Stimulated activated naive CD8-positive, alpha-beta T cell treated with anti-CD3 and anti-CD28 coated beads, Interleukin-15, Interleukin-2, amounts not matched to agents 100 ng/mL and 50 ng/mL, for 24 hours (primary cell): ENCODE results near the gene PSMD1.

Source experiments
- H3K27ac Mint-ChIP-seq: one replicate; pipeline ENCODE4 v1.8.0; 2021; ENCODE audit warnings: mild to moderate bottlenecking, mixed read lengths
- H3K27me3 Mint-ChIP-seq: one replicate; pipeline ENCODE4 v1.8.0; 2021; ENCODE audit warnings: mixed read lengths
- H3K36me3 Mint-ChIP-seq: one replicate; pipeline ENCODE4 v1.8.0; 2021; ENCODE audit warnings: low read depth, mixed read lengths
- H3K4me1 Mint-ChIP-seq: one replicate; pipeline ENCODE4 v1.8.0; 2021; ENCODE audit warnings: low read depth, mixed read lengths
- H3K4me3 Mint-ChIP-seq: one replicate; pipeline ENCODE4 v1.8.0; 2021; ENCODE audit warnings: mild to moderate bottlenecking, mixed read lengths
- H3K9me3 Mint-ChIP-seq: one replicate; pipeline ENCODE4 v1.8.0; 2021; ENCODE audit warnings: mixed read lengths

PSMD1 gene

DNA sequence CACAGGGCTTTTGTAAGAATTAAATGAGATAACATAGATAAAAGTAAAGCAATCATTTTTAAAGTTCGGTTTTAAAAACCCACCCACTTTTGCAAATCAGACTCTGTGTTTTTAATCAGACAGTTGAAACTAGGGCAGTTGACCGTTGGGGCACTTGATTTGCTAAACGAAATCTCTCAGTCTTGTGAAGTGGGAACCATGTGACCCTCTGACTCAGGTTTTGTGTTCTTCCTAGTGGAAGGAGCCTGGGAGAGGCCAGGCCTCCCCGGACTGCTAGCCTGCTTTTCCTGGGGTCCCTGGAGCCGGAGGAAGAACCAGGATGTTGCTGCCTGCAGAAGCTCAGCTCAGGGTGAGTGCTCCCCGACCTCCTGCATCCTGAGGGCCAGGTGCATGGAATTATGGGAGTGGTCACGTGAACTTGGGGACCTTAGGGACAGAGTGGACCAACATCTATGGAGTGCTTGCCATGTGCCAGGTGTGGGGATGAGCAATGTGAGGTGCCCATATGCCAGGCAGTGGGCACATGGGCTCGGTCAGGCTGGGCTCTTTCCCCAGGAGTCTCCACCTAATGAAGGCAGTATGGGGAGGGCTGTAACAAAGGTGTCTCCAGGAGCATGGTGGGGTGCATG lies 15.5 kb upstream of the PSMD1 start:
- H3K4me1 Mint-ChIP-seq, result peaks cover 3% of the 10 kb centered on the region
- no peaks in the 10 kb centered on the region for H3K36me3 Mint-ChIP-seq
- no peaks in the 10 kb centered on the region for H3K9me3 Mint-ChIP-seq
- no peak overlapping the region for H3K27ac Mint-ChIP-seq
- H3K4me3 Mint-ChIP-seq, result no peak overlapping the region
- H3K27me3 Mint-ChIP-seq, result peaks cover 55% of the 10 kb centered on the region

DNA sequence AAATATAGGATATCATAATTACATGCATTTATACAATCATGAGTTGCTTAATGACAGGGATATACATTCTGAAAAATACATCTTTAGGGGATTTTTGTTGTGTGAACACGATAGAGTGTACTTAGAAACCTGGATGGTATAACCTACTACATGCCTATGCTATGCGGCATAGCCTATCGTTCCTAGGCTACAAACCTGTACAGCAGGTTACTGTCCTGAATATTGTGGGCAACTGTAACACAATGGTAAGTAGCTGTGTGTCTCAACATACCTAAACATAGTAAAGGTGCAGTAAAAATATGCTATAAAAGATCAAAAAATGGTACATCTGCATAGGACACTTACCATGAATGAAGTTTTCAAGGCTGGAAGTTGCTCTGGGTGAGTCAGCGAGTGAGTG lies 12.9 kb upstream of the PSMD1 start:
- Mint-ChIP-seq H3K9me3 (no peaks in the 10 kb centered on the region), H3K4me1 (no peaks in the 10 kb centered on the region), H3K4me3 (no peak overlapping the region), H3K27ac (no peak overlapping the region), H3K36me3 (no peaks in the 10 kb centered on the region), H3K27me3 (peaks cover 42% of the 10 kb centered on the region)

DNA sequence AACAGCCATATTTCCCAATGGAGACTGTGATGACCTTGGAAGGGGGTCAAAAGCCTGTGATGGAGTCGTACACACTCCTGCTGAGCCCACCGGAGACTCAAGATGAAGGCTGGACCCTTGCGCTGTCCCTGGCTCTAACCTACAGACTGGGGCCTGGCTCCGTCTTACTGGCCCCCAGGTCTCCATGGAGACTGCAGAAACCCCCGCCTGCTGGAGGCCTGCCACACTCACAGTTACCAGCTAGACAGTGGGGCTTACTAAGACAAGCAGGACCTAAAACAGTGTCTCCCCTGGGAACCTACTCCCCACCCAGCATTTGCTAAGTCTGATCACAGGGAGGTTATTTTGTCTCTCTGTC lies 9.8 kb upstream of the PSMD1 start:
- Mint-ChIP-seq H3K4me1 (no peaks in the 10 kb centered on the region), H3K36me3 (no peaks in the 10 kb centered on the region), H3K27me3 (peaks cover 22% of the 10 kb centered on the region), H3K9me3 (no peaks in the 10 kb centered on the region), H3K4me3 (no peak overlapping the region), H3K27ac (no peak overlapping the region)

DNA sequence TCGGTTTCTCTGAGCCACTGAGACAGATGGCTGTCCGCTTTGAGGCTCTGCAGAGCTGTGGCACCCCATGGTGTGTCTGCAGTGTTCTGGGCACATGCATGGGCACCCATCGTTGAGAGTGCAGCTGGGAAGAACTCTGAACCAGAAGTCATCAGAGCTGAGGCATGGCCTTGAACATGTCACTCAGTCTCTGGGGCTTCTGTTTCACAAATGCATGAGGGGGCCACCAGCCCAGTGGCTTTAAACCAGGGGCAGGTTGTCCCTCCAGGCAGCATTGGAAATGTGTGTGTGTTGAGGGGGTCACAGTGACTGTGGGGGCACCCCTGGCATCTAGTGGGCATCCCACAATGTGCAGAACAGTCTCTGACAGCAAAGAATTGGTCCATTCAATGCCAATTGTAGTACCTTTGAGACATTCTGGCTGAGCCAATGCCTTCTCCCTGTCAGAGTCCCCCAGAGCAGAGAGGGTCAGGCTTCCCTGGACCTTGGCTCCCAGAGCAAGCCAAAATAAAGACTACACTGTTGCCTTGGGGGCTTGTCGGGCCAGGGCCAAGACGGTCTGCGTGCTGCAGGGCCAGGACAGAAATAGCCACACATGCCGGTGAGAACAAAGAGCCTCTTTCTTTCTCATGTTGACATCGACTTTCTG lies 9.3 kb upstream of the PSMD1 start:
- Mint-ChIP-seq H3K4me1 (peaks cover 3% of the 10 kb centered on the region), H3K27ac (no peak overlapping the region), H3K36me3 (no peaks in the 10 kb centered on the region), H3K27me3 (peaks cover 19% of the 10 kb centered on the region), H3K9me3 (no peaks in the 10 kb centered on the region), H3K4me3 (no peak overlapping the region)

DNA sequence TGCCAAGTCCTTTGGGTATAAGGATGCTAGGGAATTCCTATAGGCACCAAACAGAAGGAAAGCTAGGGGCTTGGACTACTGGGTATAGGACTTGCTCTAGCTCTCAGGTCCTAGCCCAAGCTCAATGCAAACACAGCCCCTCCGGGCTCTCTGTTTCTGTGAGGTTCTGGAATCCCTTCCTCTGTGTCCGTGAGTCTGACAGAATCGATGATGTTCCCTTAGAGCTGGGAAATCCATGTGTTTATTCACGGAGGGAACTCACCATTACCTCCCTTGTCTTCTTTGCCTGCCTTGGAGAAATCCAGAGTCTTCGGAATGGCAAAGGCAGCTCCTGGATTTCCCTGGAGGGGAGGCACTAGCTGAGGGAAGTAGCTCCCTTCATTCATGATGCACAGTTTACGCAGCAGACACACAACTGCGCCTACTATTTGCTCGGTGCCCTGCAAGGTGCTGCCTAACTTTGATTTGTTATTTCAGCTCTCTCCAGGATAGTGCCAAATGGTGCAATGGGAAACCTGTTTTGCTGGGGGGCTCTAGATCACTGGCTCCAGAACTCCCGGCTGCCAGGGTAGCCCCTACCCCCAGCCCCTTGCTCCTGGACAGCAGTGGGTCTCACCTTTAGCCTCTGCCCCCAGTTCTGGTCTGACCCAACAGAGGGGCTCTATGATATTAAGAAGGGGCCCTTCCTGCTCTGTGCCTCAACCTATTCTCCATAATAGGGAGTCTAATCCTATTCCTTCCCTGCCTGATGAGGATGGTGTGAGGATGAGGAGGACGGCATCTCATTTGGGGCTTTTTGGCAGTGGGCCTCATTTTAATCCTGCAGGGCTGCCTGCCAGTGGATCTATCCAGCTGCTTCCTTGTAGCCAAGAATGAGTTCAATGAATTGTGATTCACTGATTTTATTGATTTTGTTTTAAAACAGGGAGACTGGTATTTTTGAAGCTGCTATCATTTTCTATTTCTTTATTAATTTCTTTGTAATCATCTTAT lies 8.4 kb upstream of the PSMD1 start:
- H3K36me3 Mint-ChIP-seq, result no peaks in the 10 kb centered on the region
- H3K4me3 Mint-ChIP-seq, result no peak overlapping the region

DNA sequence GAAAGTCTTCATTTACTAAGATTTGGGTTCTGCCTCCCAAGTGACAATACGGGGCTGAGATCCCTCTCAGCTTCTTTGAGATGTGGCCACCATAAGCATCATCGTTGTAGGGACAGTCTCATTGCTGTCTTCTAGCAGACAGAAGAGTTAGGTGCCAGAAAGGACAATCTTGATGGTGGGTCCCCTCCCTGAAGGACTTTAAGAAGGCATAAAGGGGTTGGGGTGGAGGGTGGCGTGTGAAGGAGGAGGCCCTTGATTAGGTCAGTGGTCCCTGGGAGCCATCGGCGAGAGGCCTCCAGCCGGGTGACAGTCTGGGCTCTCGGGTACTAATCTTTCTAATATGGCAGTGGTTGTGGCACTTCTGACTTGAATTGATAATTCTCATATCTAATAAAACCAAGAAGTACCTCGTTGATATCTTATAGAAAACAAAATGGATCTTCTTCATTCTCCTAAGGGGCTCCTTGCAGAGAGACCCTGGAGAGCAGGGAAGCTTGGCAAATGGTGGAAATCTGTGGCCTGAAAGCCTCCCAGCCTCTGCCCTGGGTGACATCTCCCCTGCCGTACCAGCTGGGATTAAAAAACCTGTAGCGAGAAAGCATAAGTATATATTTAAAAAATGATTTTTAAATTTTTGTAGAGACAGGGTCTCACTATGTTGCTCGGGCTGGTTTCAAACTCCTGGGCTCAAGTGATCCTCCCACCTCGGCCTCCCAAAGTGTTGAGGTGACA lies 7.2 kb upstream of the PSMD1 start:
- Mint-ChIP-seq H3K4me1 (peaks cover 21% of the 10 kb centered on the region), H3K27ac (no peak overlapping the region), H3K36me3 (no peaks in the 10 kb centered on the region), H3K9me3 (no peaks in the 10 kb centered on the region), H3K27me3 (peaks cover 24% of the 10 kb centered on the region), H3K4me3 (no peak overlapping the region)

More for the DNA sequence above, 8.4 kb upstream of the PSMD1 start:
- Mint-ChIP-seq H3K27ac (no peak overlapping the region), H3K9me3 (no peaks in the 10 kb centered on the region), H3K4me1 (peaks cover 11% of the 10 kb centered on the region), H3K27me3 (peaks cover 21% of the 10 kb centered on the region)

DNA sequence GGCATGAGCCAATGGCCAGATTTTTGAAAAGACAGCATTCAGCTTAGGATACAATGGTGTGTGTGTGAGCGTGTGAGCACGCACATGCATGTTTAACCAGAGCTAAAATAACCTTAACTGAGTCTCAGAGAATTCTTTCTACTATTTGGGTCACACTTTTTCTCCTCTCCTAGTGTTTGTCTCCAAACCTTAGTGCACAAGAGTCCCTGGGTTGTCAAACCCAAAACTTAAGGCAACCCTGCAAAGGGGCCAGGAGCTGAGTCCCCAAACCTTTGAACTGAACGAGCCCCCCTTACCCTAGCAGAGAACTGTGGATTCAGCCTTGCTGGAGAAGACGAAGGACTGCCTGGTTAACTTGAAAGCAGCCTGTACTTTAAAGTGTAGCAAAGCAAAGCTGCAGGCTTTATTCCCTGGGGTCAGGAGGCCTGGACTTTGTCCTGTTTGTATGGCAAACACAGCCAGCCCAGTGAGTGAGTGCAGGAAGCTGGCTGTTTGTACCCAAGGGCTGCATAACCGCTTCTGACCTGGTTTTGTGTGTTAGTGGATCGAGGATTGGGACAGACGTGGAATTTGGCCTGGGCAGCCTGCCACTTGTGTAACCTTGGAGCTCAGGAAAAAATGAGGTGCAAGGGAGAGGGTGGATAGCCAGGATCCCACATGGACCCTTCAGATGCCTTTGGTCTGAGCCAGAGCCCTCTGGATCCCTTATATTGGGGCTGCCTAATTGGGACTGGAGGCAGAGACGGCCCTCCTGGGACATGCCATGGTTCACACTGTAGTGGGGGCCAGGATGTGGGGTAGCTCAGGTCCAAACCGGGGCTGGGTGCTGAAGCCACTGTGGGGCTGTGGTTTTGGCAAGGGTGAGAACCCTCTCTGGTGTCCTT lies 6.4 kb upstream of the PSMD1 start:
- Mint-ChIP-seq H3K4me3 (no peak overlapping the region), H3K36me3 (no peaks in the 10 kb centered on the region)

DNA sequence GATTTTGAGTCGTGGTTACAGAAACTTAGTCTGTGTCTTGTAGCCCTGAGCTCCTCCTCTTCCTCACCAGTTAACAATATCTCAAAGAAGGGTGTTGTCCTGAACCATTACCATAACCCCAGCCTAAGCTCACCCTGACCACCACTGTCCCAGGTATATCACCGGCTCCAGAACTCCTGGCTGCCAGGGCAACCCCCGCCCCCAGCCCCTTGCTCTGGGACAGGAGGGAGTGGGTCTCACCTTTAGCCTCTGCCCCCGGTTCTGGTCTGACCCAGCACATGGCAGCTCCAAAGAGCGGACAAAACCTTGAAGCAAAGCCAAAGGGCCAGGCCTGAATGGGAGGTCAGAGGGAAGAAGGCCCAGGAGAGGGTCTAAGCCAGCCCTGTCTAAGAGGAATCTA lies 5.6 kb upstream of the PSMD1 start:
- H3K27me3 Mint-ChIP-seq, result peaks cover 24% of the 10 kb centered on the region
- no peaks in the 10 kb centered on the region for H3K36me3 Mint-ChIP-seq
- no peak overlapping the region for H3K27ac Mint-ChIP-seq
- H3K4me1 Mint-ChIP-seq, result peaks cover 24% of the 10 kb centered on the region
- no peaks in the 10 kb centered on the region for H3K9me3 Mint-ChIP-seq
- H3K4me3 Mint-ChIP-seq, result no peak overlapping the region

More for the DNA sequence above, 6.4 kb upstream of the PSMD1 start:
- peaks cover 24% of the 10 kb centered on the region for H3K27me3 Mint-ChIP-seq
- no peaks in the 10 kb centered on the region for H3K9me3 Mint-ChIP-seq
- peaks cover 21% of the 10 kb centered on the region for H3K4me1 Mint-ChIP-seq
- no peak overlapping the region for H3K27ac Mint-ChIP-seq

DNA sequence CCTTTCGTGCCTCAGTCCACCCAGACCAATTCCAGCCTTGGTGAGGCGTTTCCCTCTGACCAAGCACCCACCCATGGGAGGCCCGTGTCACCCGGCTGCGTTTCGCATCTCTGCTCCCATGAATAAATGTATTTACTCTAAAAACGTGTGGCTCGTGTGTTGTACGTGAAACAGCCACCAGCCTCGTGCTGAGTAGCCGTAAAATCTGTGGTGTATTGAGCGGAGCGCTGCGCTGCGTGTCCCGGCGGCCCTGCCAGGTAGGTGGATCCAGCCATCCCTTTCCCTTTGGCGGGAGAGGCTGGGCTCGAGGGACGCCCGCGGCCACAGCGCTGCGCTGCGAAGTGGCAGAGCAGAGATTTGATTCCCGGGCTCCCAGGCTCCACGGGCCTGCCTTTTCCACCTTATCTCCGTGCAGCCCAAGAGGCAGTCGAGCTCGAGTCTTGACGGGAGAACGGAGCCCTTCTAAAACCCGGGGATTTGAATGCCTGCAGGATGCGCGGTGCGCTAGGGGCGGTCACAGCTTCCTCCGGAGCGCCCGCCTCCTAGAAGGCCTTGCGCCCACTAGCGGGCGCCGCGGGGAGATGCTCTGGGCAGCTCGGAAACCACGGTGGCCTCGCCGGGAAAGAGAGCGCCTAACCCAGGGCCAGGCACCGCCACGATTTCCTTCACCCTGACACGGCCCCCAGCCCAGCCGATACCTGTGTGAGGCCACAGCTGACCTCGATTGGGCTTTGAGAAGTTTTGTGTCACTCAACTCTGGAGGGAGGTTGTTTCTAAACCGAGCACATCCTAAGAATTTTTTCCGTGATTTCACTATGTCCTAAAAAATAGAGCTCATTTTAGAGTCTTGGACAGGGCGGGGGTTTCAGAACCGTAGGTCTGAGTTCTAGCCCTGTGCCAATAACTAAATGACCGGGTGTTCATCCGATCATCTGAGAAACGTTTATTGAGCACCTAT lies 3.9 kb upstream of the PSMD1 start:
- Mint-ChIP-seq H3K4me3 (peak overlapping the region; percentile 85), H3K27me3 (peaks cover 22% of the 10 kb centered on the region), H3K4me1 (peaks cover 28% of the 10 kb centered on the region), H3K36me3 (peaks cover 3% of the 10 kb centered on the region), H3K27ac (peak overlapping the region; percentile 55), H3K9me3 (no peaks in the 10 kb centered on the region)

DNA sequence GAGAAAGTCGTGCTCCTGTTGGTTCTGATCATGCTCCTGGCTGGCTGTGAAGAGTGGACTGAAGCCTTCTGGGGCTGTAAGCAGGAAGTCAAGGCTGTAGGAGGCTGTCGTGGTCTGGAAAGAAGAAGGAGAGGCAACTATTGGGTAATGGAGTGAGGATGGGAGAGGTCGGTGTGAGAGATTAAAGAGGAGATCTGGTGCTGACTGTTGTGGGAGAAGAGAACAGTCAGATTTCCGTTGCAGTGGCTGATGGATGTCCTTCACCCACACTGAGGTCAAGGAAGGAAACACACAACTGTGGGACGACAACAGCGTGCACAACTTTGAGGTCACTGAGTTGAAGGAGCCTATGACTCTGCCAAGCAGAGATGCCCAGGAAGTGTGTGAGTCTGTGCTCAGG lies 2.8 kb upstream of the PSMD1 start:
- no peak overlapping the region for H3K27ac Mint-ChIP-seq
- peaks cover 9% of the 10 kb centered on the region for H3K36me3 Mint-ChIP-seq
- peaks cover 39% of the 10 kb centered on the region for H3K4me1 Mint-ChIP-seq
- H3K4me3 Mint-ChIP-seq, result no peak overlapping the region
- H3K27me3 Mint-ChIP-seq, result peaks cover 19% of the 10 kb centered on the region
- no peaks in the 10 kb centered on the region for H3K9me3 Mint-ChIP-seq

DNA sequence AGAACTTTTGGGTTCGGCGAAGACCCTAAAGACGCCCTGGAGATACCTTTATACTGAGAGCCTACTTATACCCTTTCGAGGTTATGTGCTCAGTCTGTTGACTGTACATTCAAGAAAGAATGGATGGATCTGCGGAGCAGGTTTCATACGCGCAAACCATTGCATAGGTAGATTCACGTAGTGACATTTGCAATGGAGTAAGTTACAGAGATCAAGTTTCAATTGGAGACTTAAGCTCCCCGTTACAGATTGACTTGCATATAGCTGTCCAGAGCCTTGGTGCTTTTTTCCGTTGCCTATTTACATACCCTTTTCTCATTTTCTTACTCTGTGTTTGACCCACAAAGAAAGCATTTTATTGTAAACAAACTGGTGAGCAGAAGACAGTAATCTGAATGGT lies 923 bp downstream of the PSMD1 start:
- Mint-ChIP-seq H3K4me1 (peaks cover 56% of the 10 kb centered on the region), H3K4me3 (peak overlapping the region; percentile 91), H3K9me3 (no peaks in the 10 kb centered on the region), H3K27ac (peak overlapping the region; percentile 81), H3K27me3 (peaks cover 4% of the 10 kb centered on the region), H3K36me3 (peaks cover 28% of the 10 kb centered on the region)

DNA sequence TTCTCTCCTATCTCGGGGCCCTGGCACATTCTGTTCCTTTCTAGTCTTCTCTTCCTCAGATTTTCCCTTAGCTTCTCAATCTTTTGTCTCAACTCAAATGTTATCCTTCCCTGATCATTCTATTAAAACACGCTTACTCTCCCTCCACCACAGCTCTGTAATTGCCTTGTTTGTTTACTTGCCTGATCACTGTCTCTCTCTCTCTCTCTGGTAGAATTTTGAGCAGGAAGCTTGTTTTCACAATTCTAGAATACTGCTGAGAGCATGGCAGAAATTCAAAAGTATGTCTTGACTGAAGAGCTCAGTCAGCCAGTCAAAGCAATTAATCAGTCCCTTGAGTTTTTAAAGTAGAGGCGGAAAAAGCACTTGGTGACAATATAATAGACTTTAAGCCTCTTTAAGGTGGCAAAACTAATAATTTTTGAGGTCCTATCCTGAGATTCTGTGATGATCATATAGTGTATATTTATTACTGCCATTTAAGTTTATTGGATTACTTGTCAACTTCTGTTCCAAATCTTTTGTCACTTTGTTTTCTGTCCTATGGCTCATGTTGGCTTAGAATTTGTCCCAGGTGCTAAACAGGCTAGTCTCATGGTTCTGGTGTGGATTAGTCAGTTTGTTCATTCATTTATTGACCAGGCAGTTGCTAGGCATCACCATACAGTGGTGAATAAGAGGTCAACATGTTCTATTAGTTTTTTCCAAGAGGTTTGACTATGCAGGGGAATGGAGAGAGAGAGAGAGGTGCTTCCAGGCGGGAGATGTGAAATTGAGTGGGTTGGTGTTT lies 2.3 kb downstream of the PSMD1 start:
- H3K4me3 Mint-ChIP-seq, result peak overlapping the region; percentile 91
- H3K27me3 Mint-ChIP-seq, result peaks cover 3% of the 10 kb centered on the region
- H3K27ac Mint-ChIP-seq, result peak overlapping the region; percentile 70
- peaks cover 41% of the 10 kb centered on the region for H3K36me3 Mint-ChIP-seq
- H3K4me1 Mint-ChIP-seq, result peaks cover 42% of the 10 kb centered on the region
- no peaks in the 10 kb centered on the region for H3K9me3 Mint-ChIP-seq
